ENCODE data around the gene OBSCN. TPM values are rescaled to one million over a fixed set of nuclear protein-coding genes. Genes with fewer than 3 reads are reported as not detected.

OBSCN gene
- total and polyA plus RNA-seq, 10 of the 15 experiments (the other 5 are each of a cell fraction or from before 2014, with no cell fraction given) = 0.01 to 0.36 (median 0.08) TPM; not detected in 2

- no peak for ATAC-seq
- TF ChIP-seq CTCF (IDR thresholded peaks at IDR 0.05 in 2 of 3, conservative IDR thresholded peaks at IDR 0.05 in 1 of 3; ENCODE audit: control insufficient read depth in 2 of 3, extremely low read depth in 1 of 3, insufficient read depth in 1 of 3, low read depth in 3 of 3, low read length in 3 of 3) (no peak), POU2F2 (IDR thresholded peaks at IDR 0.05; ENCODE audit: borderline replicate concordance, low read depth, low read length) (no peak), KAT2A (conservative IDR thresholded peaks at IDR 0.05; ENCODE audit: control insufficient read depth, low read depth, low read length) (no peak), BACH1 (IDR thresholded peaks at IDR 0.05; ENCODE audit: borderline replicate concordance) (no peak), ASH2L (IDR thresholded peaks at IDR 0.05; ENCODE audit: borderline replicate concordance, low read depth) (no peak), FOS (IDR thresholded peaks at IDR 0.05; ENCODE audit: borderline replicate concordance, extremely low read depth, insufficient read length) (no peak), BRCA1 (IDR thresholded peaks at IDR 0.05; ENCODE audit: low read depth, low read length) (no peak), CREM (IDR thresholded peaks at IDR 0.05; ENCODE audit: low read depth) (no peak), REST (IDR thresholded peaks at IDR 0.05; ENCODE audit: low read depth, low read length) (no peak), USF2 (IDR thresholded peaks at IDR 0.05; ENCODE audit: borderline replicate concordance, low read depth, low read length) (no peak)
- TF ChIP-seq, protein P1, sequence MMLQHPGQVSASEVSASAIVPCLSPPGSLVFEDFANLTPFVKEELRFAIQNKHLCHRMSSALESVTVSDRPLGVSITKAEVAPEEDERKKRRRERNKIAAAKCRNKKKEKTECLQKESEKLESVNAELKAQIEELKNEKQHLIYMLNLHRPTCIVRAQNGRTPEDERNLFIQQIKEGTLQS (IDR thresholded peaks at IDR 0.05; ENCODE audit: borderline replicate concordance, extremely low read depth, low read depth, low read length) = no peak
- TF ChIP-seq, protein P2, sequence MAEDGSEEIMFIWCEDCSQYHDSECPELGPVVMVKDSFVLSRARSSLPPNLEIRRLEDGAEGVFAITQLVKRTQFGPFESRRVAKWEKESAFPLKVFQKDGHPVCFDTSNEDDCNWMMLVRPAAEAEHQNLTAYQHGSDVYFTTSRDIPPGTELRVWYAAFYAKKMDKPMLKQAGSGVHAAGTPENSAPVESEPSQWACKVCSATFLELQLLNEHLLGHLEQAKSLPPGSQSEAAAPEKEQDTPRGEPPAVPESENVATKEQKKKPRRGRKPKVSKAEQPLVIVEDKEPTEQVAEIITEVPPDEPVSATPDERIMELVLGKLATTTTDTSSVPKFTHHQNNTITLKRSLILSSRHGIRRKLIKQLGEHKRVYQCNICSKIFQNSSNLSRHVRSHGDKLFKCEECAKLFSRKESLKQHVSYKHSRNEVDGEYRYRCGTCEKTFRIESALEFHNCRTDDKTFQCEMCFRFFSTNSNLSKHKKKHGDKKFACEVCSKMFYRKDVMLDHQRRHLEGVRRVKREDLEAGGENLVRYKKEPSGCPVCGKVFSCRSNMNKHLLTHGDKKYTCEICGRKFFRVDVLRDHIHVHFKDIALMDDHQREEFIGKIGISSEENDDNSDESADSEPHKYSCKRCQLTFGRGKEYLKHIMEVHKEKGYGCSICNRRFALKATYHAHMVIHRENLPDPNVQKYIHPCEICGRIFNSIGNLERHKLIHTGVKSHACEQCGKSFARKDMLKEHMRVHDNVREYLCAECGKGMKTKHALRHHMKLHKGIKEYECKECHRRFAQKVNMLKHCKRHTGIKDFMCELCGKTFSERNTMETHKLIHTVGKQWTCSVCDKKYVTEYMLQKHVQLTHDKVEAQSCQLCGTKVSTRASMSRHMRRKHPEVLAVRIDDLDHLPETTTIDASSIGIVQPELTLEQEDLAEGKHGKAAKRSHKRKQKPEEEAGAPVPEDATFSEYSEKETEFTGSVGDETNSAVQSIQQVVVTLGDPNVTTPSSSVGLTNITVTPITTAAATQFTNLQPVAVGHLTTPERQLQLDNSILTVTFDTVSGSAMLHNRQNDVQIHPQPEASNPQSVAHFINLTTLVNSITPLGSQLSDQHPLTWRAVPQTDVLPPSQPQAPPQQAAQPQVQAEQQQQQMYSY (CRISPR knock-in tag; IDR thresholded peaks at IDR 0.05) = no peak
Observed at GRCh38 chr1:228369608-228370438, 162.0 kb downstream of the OBSCN start.

More at GRCh38 chr1:228369608-228370438, 162.0 kb downstream of the OBSCN start:
- FAIRE-seq = no peak
- H3K27me3 ChIP-seq (replicated peaks in 1 of 2; ENCODE audit: control insufficient read depth in 2 of 2, insufficient read depth in 2 of 2, low read length in 1 of 2) = no peaks in the 10 kb centered on the region; a peak in 1 of 4 replicates
- DNase-seq (ENCODE audit: low read depth, low spot score) = no peak
- H3K4me2 ChIP-seq (ENCODE audit: control insufficient read depth, insufficient read depth) = no peak overlapping the region
- no peaks in the 10 kb centered on the region for H4K20me1 ChIP-seq (ENCODE audit: control insufficient read depth, insufficient read depth)
- no TSS peak for BruUV-seq (replicated peaks)
- H3K36me3 ChIP-seq (ENCODE audit: control insufficient read depth in 2 of 2, insufficient read depth in 2 of 2, low read length in 1 of 2) = no peaks in the 10 kb centered on the region
- no peak overlapping the region for H3K9ac ChIP-seq (ENCODE audit: control insufficient read depth, insufficient read depth, low read length)
- no peaks in the 10 kb centered on the region for H3K79me2 ChIP-seq (ENCODE audit: control insufficient read depth, insufficient read depth, low read length)
- H3K27ac ChIP-seq (ENCODE audit: control insufficient read depth, insufficient read depth) = no peak overlapping the region
- 56% methylated on average over 18 of the region's 18 CpGs for WGBS (ENCODE audit: insufficient coverage, insufficient replicate concordance, low lambda C conversion rate, missing lambda C conversion rate)
- CTCF ChIA-PET = no interaction called here
- no peaks in the 10 kb centered on the region for H3K9me3 ChIP-seq (replicated peaks; ENCODE audit: control insufficient read depth, insufficient read depth, low read length)
- H3K4me1 ChIP-seq (ENCODE audit: control insufficient read depth, insufficient read depth, low read length) = no peaks in the 10 kb centered on the region
- POLR2A ChIA-PET = no interaction called here
- intact Hi-C loops (cut with micrococcal nuclease; ENCODE audit: unreplicated experiment) (no loop called here), in situ Hi-C loops (cut with MboI) (no loop called here)
- H2AFZ ChIP-seq (ENCODE audit: control insufficient read depth, low read depth, low read length) = no peak overlapping the region
- RAD21 ChIA-PET (ENCODE audit: unreplicated experiment) = no interaction called here
- no peak overlapping the region for H3K4me3 ChIP-seq
- SMC1A ChIA-PET (ENCODE audit: uncharacterized antibody, unreplicated experiment) = no interaction called here
